Measurements from ENCODE around the gene ISCA2.

- no peak for TF ChIP-seq CTCF (IDR thresholded peaks at IDR 0.05)
- no peak for TF ChIP-seq POLR2AphosphoS5 (IDR thresholded peaks at IDR 0.05; ENCODE audit: insufficient read depth in 1 of 2, low read depth in 1 of 2)
- TF ChIP-seq POLR2A (IDR thresholded peaks at IDR 0.05), result no peak
These were observed 11.0 kb upstream of the ISCA2 start for GRCh38 chr14:74482571-74482970.

Data from vagina (tissue), 2 donors.